Lung (tissue), 12 donors: ENCODE results near the gene JAG2. TPM values are rescaled to one million over a fixed set of nuclear protein-coding genes. Genes with fewer than 3 reads are reported as not detected.

Experiments used
- ATAC-seq: fragments of 200-7000 bp; cut with Tn5 transposase; one replicate; pipeline ENCODE4 v1.9.1; 2020; ENCODE audit warnings: moderate number of reproducible peaks; ENCODE audit not compliant: insufficient read depth, low FRiP score
- DNase-seq, 3 donors: peaks; one replicate each; pipeline ENCODE4 v3.0.0-alpha.2; 2013 to 2017
- H3K27ac ChIP-seq, 2 donors: one replicate each; pipeline ENCODE4 v1.5.1; 2013; ENCODE audit warnings: mild to moderate bottlenecking in 2 of 2, moderate library complexity in 2 of 2, control low read depth in 1 of 2, inconsistent platforms in 1 of 2, low read depth in 1 of 2, low read length in 1 of 2
- H3K27me3 ChIP-seq, 3 donors: one replicate each; pipeline ENCODE4 v1.5.1; 2013; ENCODE audit warnings: low read length in 2 of 3; ENCODE audit not compliant: control insufficient read depth in 3 of 3, insufficient read depth in 3 of 3
- H3K36me3 ChIP-seq, 4 donors: one replicate each; pipeline ENCODE4 v1.5.1; 2013; ENCODE audit warnings: low read length in 4 of 4, mild to moderate bottlenecking in 1 of 4, moderate library complexity in 1 of 4; ENCODE audit not compliant: control insufficient read depth in 4 of 4, insufficient read depth in 4 of 4
- H3K4me1 ChIP-seq, 5 donors: one replicate each; pipeline ENCODE4 v1.5.1; 2013; ENCODE audit warnings: low read length in 5 of 5, mild to moderate bottlenecking in 2 of 5, moderate library complexity in 1 of 5; ENCODE audit not compliant: control insufficient read depth in 5 of 5, insufficient read depth in 5 of 5
- H3K4me3 ChIP-seq: one replicate; pipeline ENCODE4 v1.5.1; 2013; ENCODE audit warnings: mild to moderate bottlenecking, control low read depth, moderate library complexity
- H3K9ac ChIP-seq, 2 donors: one replicate each; pipeline ENCODE4 v1.5.1; 2013; ENCODE audit warnings: low read length in 2 of 2, control low read depth in 1 of 2; ENCODE audit not compliant: insufficient read depth in 1 of 2
- H3K9me3 ChIP-seq, 4 donors: one replicate each; pipeline ENCODE4 v1.5.1; 2013; ENCODE audit warnings: low read length in 3 of 4, mild to moderate bottlenecking in 1 of 4, moderate library complexity in 1 of 4; ENCODE audit not compliant: control insufficient read depth in 4 of 4, insufficient read depth in 3 of 4
- WGBS, 2 donors: extraction: QIAGEN DNeasy Blood & Tissue Kit; methylation state at CpG; one replicate each; pipeline ENCODE4 v1.1.7; 2013; 5-methylcytosine and 5-hydroxymethylcytosine counted together
- polyA plus RNA-seq, 2 donors: library from polyadenylated mRNA; stranded (reverse); fragments of 200-250 nt; gene quantifications; one replicate each; pipeline ENCODE4 v1.2.1, GENCODE V29; 2013
- total RNA-seq, 2 donors: library from RNA; depleted of rRNA in 1 of 2; stranded (reverse); fragments of >200 nt in 1 of 2; gene quantifications; one replicate each; pipeline ENCODE4 v1.2.1, GENCODE V29; 2014 to 2021
- TF ChIP-seq, protein P1 (sequence below): IDR thresholded peaks from 2 replicates; pipeline ENCODE4 v1.5.1; 2012; ENCODE audit warnings: mild to moderate bottlenecking; ENCODE audit errors: control extremely low read depth, extremely low read depth
- donor health status: control.
- donor health status: control.
- donor health status: Bipolar disorder and iron deficiency.
- donor health status: healthy.
- donor health status: DM: yes; HTN: yes; CAD: no.

The JAG2 gene
- total and polyA plus RNA-seq, 4 donors, result 14.1 to 35.1 (median 27.8) TPM

DNA sequence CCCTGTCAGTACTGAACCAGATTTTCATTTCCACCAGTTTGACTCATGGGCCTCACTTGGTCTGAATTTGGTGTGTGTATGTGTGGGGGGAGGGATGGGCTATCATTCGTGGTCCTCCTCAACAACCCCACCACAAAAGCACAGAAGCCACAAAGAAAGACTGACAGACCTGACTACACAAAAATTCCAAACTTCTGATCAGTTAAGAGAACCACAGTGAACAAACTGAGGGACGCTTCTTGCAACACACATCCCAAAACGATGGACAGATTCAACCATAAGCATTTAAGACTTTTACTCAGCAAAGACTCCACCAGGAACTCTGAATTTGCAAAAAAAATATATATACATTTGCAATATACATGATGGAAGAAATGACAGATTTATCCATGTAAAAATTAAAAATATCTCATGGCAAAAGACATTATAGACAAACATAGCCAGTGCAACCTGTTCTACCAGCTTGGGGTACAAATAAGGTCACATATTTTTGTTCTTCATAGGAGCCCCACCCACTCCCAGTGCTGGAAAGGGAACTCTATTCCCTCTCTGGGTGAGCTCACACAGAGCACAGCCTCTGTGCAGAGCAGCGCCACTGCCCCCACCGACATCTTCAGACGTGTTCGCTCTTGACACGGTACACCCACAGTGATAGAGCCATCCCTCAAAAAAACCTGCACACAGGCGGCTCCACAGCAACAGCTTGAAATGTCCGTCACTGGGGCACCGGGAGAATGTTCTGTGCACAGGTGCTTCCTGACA, 49.7 kb downstream of the JAG2 start:
- H3K4me1 ChIP-seq, result peaks cover 0 to 6% (median 0%) of the 10 kb centered on the region in 5 donors
- H3K4me3 ChIP-seq, result no peak overlapping the region
- TF ChIP-seq, protein P1, sequence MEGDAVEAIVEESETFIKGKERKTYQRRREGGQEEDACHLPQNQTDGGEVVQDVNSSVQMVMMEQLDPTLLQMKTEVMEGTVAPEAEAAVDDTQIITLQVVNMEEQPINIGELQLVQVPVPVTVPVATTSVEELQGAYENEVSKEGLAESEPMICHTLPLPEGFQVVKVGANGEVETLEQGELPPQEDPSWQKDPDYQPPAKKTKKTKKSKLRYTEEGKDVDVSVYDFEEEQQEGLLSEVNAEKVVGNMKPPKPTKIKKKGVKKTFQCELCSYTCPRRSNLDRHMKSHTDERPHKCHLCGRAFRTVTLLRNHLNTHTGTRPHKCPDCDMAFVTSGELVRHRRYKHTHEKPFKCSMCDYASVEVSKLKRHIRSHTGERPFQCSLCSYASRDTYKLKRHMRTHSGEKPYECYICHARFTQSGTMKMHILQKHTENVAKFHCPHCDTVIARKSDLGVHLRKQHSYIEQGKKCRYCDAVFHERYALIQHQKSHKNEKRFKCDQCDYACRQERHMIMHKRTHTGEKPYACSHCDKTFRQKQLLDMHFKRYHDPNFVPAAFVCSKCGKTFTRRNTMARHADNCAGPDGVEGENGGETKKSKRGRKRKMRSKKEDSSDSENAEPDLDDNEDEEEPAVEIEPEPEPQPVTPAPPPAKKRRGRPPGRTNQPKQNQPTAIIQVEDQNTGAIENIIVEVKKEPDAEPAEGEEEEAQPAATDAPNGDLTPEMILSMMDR, result no peak
- H3K9me3 ChIP-seq, result peaks cover 0 to 23% (median 10%) of the 10 kb centered on the region in 4 donors
- peak; percentile 72 for ATAC-seq
- WGBS, 2 donors, result 36 to 49% methylated on average over 11 of the region's 11 CpGs
- no peak overlapping the region for H3K9ac ChIP-seq
- DNase-seq, result peak; percentile 24 to 56 (median 26)
- H3K27ac ChIP-seq, result peak overlapping the region in 1 of 2 donors; percentile 65
- H3K36me3 ChIP-seq, result no peaks in the 10 kb centered on the region
- H3K27me3 ChIP-seq, result no peaks in the 10 kb centered on the region

DNA sequence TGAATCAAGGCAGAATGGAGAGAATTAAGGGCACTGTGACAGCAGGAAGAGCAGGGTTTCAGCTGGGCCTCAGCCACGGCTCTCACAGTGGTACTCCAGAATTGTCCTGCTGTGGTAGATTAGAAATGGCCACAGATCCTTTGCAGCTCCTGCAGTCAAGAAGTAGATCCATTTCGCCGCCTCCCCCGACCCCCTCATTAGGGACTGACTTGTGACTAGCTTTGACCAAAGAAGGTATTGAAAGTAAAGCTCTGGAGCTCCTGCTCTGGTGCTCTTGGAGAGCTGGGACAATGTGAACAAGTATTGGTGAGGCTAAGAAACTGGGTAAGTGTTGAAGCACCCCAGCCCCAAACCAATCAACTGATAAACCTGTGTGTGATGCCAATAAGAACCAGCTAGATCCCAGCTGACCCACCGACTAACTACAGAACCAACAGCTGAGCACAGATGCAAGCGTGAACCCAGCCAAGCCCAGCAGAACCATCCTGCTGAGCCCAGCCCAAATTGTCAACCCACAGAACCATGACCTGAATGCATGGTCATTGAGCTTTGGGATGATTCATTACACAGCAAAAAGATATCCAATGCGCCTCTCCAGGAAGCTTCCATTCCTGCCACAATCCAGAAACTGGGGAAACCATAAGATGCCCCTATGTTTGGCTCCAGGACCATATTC, 50.7 kb downstream of the JAG2 start:
- peaks cover 0 to 23% (median 10%) of the 10 kb centered on the region in 4 donors for H3K9me3 ChIP-seq
- no peak overlapping the region for H3K9ac ChIP-seq
- no peaks in the 10 kb centered on the region for H3K27me3 ChIP-seq
- H3K4me1 ChIP-seq, result peaks cover 0 to 6% (median 0%) of the 10 kb centered on the region in 5 donors
- ATAC-seq, result no peak
- no peak for DNase-seq
- no peak overlapping the region for H3K4me3 ChIP-seq
- TF ChIP-seq, protein P1, result no peak
- H3K27ac ChIP-seq, result no peak overlapping the region
- WGBS, 2 donors, result 94 to 97% methylated on average over 7 of the region's 7 CpGs
- no peaks in the 10 kb centered on the region for H3K36me3 ChIP-seq

DNA sequence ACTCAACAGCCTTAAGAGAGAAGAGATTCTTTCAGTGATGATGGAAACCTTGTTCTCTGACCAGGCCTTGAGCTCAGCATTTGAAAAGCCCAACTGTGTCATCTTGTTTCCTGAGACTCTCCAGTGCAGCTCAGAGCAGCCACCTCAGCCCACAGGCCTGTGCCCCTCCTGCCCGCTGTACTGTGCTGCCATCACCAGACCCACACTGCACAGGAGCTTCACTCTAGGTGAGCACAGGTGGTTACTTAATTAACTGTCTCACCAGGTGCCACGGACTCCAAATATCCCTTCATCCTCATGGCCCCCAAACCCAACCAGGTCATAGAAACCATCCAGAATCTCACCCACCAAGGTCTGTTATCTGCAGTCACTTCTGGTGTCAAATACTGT, 51.3 kb downstream of the JAG2 start:
- no peak overlapping the region for H3K4me3 ChIP-seq
- no peaks in the 10 kb centered on the region for H3K27me3 ChIP-seq
- TF ChIP-seq, protein P1, result no peak
- H3K36me3 ChIP-seq, result no peaks in the 10 kb centered on the region
- ATAC-seq (no peak), DNase-seq (no peak)
- peaks cover 0 to 6% (median 0%) of the 10 kb centered on the region in 5 donors for H3K4me1 ChIP-seq
- no peak overlapping the region for H3K9ac ChIP-seq
- WGBS, 2 donors, result 94 to 96% methylated on average over 2 of the region's 2 CpGs
- no peak overlapping the region for H3K27ac ChIP-seq
- peaks cover 0 to 23% (median 8%) of the 10 kb centered on the region in 4 donors for H3K9me3 ChIP-seq
